ENCODE measurements around the gene SPRR5.

The SPRR5 gene

GRCh38 chr1:152946651-152947256, at the start of gene SPRR5:
TSS of gene SPRR5 (plus strand) at chr1:152947206. CDS start at chr1:152948555, 1,349 bp downstream.
- DNase-seq, result no peak

- DNase-seq, result no peak
Measured at GRCh38 chr1:152899027-152899426, 48.0 kb upstream of the SPRR5 start.

- DNase-seq, result no peak
Measured at GRCh38 chr1:152899883-152900282, 47.1 kb upstream of the SPRR5 start.

- DNase-seq, result no peak
Measured at GRCh38 chr1:152901631-152902030, 45.4 kb upstream of the SPRR5 start.

- DNase-seq, result no peak
Measured at GRCh38 chr1:152902636-152903035, 44.4 kb upstream of the SPRR5 start.

- no peak for DNase-seq
Measured at GRCh38 chr1:152904688-152905440, 42.1 kb upstream of the SPRR5 start.

GRCh38 chr1:152906023-152906565, 40.9 kb upstream of the SPRR5 start:
- DNase-seq, result no peak

- no peak for DNase-seq
Measured at GRCh38 chr1:152907686-152908601, 39.1 kb upstream of the SPRR5 start, which contains the start of gene IVL. TSS of gene IVL (plus strand) at chr1:152908546. CDS start at chr1:152909798, 1,252 bp downstream.

- DNase-seq, result no peak
Measured at GRCh38 chr1:152909206-152909605, 37.8 kb upstream of the SPRR5 start.

GRCh38 chr1:152912471-152912870, 34.5 kb upstream of the SPRR5 start:
- DNase-seq, result no peak

- no peak for DNase-seq
Measured at GRCh38 chr1:152912900-152913299, 34.1 kb upstream of the SPRR5 start.

- DNase-seq, result peak; percentile 16 to 19
Measured at GRCh38 chr1:152917794-152918193, 29.2 kb upstream of the SPRR5 start.

- DNase-seq, result no peak
Measured at GRCh38 chr1:152919071-152919470, 27.9 kb upstream of the SPRR5 start.

GRCh38 chr1:152924191-152924590, 22.8 kb upstream of the SPRR5 start:
- no peak for DNase-seq

- DNase-seq, result peak in 1 of 2 experiments; percentile 6
Measured at GRCh38 chr1:152926091-152926490, 20.9 kb upstream of the SPRR5 start.

GRCh38 chr1:152928671-152929070, 18.3 kb upstream of the SPRR5 start:
- no peak for DNase-seq

- DNase-seq, result no peak
Measured at GRCh38 chr1:152932170-152932811, 14.7 kb upstream of the SPRR5 start.

- no peak for DNase-seq
Measured at GRCh38 chr1:152933196-152933595, 13.8 kb upstream of the SPRR5 start.

- no peak for DNase-seq
Measured at GRCh38 chr1:152940614-152941013, 6.4 kb upstream of the SPRR5 start.

GRCh38 chr1:152941037-152941711, 5.8 kb upstream of the SPRR5 start:
- no peak for DNase-seq

GRCh38 chr1:152942161-152942560, 4.8 kb upstream of the SPRR5 start:
- no peak for DNase-seq

- DNase-seq, result no peak
Measured at GRCh38 chr1:152946248-152946647, 758 bp upstream of the SPRR5 start.

Measured in NCI-H446 (cell line).